Measurements from ENCODE around the gene PNCK. TPM values are rescaled to one million over a fixed set of nuclear protein-coding genes. Genes with fewer than 3 reads are reported as not detected.

PNCK gene
- total and polyA plus RNA-seq, 2 donors: 2.4 to 8.2 TPM

DNA sequence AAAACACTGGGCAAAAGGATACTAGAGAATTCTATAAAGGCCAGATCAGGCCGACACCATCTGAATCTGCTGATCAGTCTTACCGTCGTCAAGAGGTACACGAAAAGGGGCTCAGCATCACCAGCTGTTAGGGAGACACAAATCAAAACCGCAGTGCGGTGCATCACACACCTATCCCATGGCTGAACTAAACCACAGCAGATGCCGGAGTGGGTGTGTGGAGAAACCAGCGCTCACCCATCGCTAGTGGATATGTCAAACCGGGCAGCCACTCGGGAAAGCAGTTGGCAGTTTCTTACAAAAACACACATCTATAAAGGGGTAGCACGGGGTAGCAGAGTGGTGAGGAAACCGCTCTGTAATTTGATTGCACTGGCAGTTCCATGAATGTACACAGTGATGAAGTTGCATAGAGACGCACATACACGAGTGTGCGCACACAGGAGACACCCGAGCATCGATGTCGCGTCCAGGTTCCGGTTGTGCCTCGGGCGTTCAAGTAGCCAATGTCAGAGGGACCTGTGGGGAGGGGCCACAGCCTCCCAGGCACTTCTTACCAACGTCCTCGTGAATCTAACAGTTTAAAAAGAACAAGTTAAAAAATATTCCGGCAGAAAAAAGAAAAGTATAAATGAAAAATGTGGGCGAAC, 51.5 kb downstream of the PNCK start:
- WGBS: 95% methylated on average over 27 of the region's 27 CpGs
- peaks cover 0 to 18% of the 10 kb centered on the region in 2 donors for H3K27me3 ChIP-seq (ENCODE audit: control insufficient read depth in 2 of 2, insufficient read depth in 1 of 2, low read length in 1 of 2)
- DNase-seq (ENCODE audit: low read depth in 6 of 9, low spot score in 9 of 9): no peak

DNA sequence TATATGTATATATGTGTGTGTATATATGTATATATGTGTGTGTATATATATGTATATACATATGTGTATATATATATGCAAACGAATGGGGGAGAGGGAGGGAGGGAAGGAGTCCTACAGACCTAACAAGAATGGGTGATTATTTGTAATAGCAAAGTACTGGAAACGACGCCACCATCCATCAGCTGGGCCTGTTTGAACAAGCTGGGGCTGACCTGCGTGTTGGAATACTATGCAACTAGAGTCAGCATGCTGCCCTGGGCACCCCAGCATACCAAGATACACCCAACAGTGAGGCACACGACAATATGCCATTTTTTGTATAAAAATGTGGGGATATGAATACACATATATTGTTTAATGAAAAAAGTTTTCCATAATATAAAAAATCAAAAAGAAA, 53.0 kb downstream of the PNCK start:
- no peaks in the 10 kb centered on the region for H3K9me3 ChIP-seq (ENCODE audit: control insufficient read depth in 2 of 2, insufficient read depth in 1 of 2, low read length in 1 of 2)
- DNase-seq (ENCODE audit: low read depth in 6 of 9, low spot score in 9 of 9): no peak
- peaks cover 0 to 22% of the 10 kb centered on the region in 2 donors for H3K27me3 ChIP-seq (ENCODE audit: control insufficient read depth in 2 of 2, insufficient read depth in 1 of 2, low read length in 1 of 2)
- 91% methylated on average over 5 of the region's 5 CpGs for WGBS
- H3K4me3 ChIP-seq (ENCODE audit: low read length in 2 of 2): no peak overlapping the region
- no peaks in the 10 kb centered on the region for H3K36me3 ChIP-seq (ENCODE audit: control insufficient read depth in 2 of 2, insufficient read depth in 2 of 2, low read length in 1 of 2)
- no peaks in the 10 kb centered on the region for H3K4me1 ChIP-seq (ENCODE audit: control insufficient read depth in 2 of 2, insufficient read depth in 2 of 2, low read length in 2 of 2)
- no peak overlapping the region for H3K27ac ChIP-seq (ENCODE audit: low read depth in 1 of 2, low read length in 1 of 2)

More for the DNA sequence above, 51.5 kb downstream of the PNCK start:
- no peak overlapping the region for H3K27ac ChIP-seq (ENCODE audit: low read depth in 1 of 2, low read length in 1 of 2)
- no peaks in the 10 kb centered on the region for H3K36me3 ChIP-seq (ENCODE audit: control insufficient read depth in 2 of 2, insufficient read depth in 2 of 2, low read length in 1 of 2)
- H3K9me3 ChIP-seq (ENCODE audit: control insufficient read depth in 2 of 2, insufficient read depth in 1 of 2, low read length in 1 of 2): no peaks in the 10 kb centered on the region
- no peak overlapping the region for H3K4me3 ChIP-seq (ENCODE audit: low read length in 2 of 2)
- no peaks in the 10 kb centered on the region for H3K4me1 ChIP-seq (ENCODE audit: control insufficient read depth in 2 of 2, insufficient read depth in 2 of 2, low read length in 2 of 2)

Other genes starting within 250 kb of the PNCK start
- gene TREX2, start 227.8 kb downstream of the PNCK start, total RNA-seq: 0.38 TPM
- 1.2 TPM for gene TREX2, start 227.8 kb downstream of the PNCK start, polyA plus RNA-seq
- 19.1 TPM for gene HAUS7, start 203.2 kb downstream of the PNCK start, total RNA-seq
- gene HAUS7, start 203.2 kb downstream of the PNCK start, polyA plus RNA-seq: 47.6 TPM
- 3.4 TPM for gene BGN, start 178.8 kb downstream of the PNCK start, total RNA-seq
- gene BGN, start 178.8 kb downstream of the PNCK start, polyA plus RNA-seq: 21.6 TPM
- 0.09 TPM for gene ATP2B3, start 156.2 kb downstream of the PNCK start, total RNA-seq
- 0.02 TPM for gene ATP2B3, start 156.2 kb downstream of the PNCK start, polyA plus RNA-seq
- 21.1 TPM for gene CCNQ, start 74.7 kb downstream of the PNCK start, total RNA-seq
- 28.4 TPM for gene CCNQ, start 74.7 kb downstream of the PNCK start, polyA plus RNA-seq
- gene DUSP9, start 26.6 kb downstream of the PNCK start, total RNA-seq: 1.7 TPM
- 0.07 TPM for gene DUSP9, start 26.6 kb downstream of the PNCK start, polyA plus RNA-seq
- 5.5 TPM for gene SLC6A8, start 14.1 kb upstream of the PNCK start, total RNA-seq
- gene SLC6A8, start 14.1 kb upstream of the PNCK start, polyA plus RNA-seq: 18.2 TPM
- gene BCAP31, start 50.6 kb upstream of the PNCK start, total RNA-seq: 71.9 TPM
- gene BCAP31, start 50.6 kb upstream of the PNCK start, polyA plus RNA-seq: 114 TPM
- gene ABCD1, start 51.0 kb upstream of the PNCK start, total RNA-seq: 4.7 TPM
- gene ABCD1, start 51.0 kb upstream of the PNCK start, polyA plus RNA-seq: 6.8 TPM
- 0.14 TPM for gene PLXNB3, start 90.4 kb upstream of the PNCK start, total RNA-seq
- 0.71 TPM for gene PLXNB3, start 90.4 kb upstream of the PNCK start, polyA plus RNA-seq
- gene SRPK3, start 107.2 kb upstream of the PNCK start, total RNA-seq: 0.61 TPM
- 0.75 TPM for gene SRPK3, start 107.2 kb upstream of the PNCK start, polyA plus RNA-seq
- 37.5 TPM for gene IDH3G, start 120.6 kb upstream of the PNCK start, total RNA-seq
- 39.2 TPM for gene IDH3G, start 120.6 kb upstream of the PNCK start, polyA plus RNA-seq
- gene SSR4, start 120.9 kb upstream of the PNCK start, total RNA-seq: 257 TPM
- 328 TPM for gene SSR4, start 120.9 kb upstream of the PNCK start, polyA plus RNA-seq
- gene PDZD4, start 156.7 kb upstream of the PNCK start, total RNA-seq: 0.61 TPM
- 7.9 TPM for gene PDZD4, start 156.7 kb upstream of the PNCK start, polyA plus RNA-seq
- 0.28 TPM for gene L1CAM, start 212.4 kb upstream of the PNCK start, total RNA-seq
- gene L1CAM, start 212.4 kb upstream of the PNCK start, polyA plus RNA-seq: 0.64 TPM
- gene AVPR2, start 230.9 kb upstream of the PNCK start, total RNA-seq: 0.24 TPM
- gene AVPR2, start 230.9 kb upstream of the PNCK start, polyA plus RNA-seq: 1.8 TPM

Data from thymus (tissue), 11 donors.